NB4 (cell line): ENCODE results near the gene CTAGE9.

ENCODE experiments used
- CTCF ChIP-seq: IDR thresholded peaks from one replicate; pipeline ENCODE4 v1.5.1; 2012; ENCODE audit warnings: low read depth, low read length
- MYC ChIP-seq: IDR thresholded peaks from 2 replicates; pipeline ENCODE4 v1.6.1; 2011; ENCODE audit warnings: low read depth, low read length
- POLR2A ChIP-seq: IDR thresholded peaks from 2 replicates; pipeline ENCODE4 v1.6.1; 2011; ENCODE audit warnings: mild to moderate bottlenecking; ENCODE audit not compliant: insufficient read length; ENCODE audit errors: extremely low read depth

- TF ChIP-seq CTCF (no peak), POLR2A (no peak), MYC (no peak)
Observed at GRCh38 chr6:131688286-131688685, 22.5 kb downstream of the CTAGE9 start.
